ENCODE measurements around the gene RAI2.
"Not testable (repeated sequence)": the region's sequence is repeated elsewhere in the genome, so short reads cannot be mapped to it uniquely, and the experiment has no call there.

RAI2 gene

DNA sequence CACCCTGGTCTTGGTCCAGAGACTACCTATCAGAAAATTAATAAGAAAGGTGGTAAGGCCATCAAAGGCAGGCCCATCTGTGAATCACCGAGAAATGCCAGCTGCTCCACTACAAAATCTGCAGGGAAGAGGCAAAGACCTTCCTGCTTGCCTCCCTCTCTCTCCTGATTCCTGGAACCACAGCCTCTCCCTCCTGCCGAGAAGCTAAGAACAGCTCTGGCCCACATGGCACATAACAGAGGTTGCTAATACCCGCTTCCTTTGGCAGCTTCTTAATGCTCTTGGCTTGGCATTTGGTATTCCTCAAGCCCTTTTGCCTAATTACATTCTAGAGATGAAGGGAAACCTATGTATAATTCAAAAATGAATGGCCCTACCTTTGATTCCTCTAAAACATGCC is 32.9 kb downstream of the RAI2 start:
- DNase-seq (ENCODE audit: low read depth): no peak

DNA sequence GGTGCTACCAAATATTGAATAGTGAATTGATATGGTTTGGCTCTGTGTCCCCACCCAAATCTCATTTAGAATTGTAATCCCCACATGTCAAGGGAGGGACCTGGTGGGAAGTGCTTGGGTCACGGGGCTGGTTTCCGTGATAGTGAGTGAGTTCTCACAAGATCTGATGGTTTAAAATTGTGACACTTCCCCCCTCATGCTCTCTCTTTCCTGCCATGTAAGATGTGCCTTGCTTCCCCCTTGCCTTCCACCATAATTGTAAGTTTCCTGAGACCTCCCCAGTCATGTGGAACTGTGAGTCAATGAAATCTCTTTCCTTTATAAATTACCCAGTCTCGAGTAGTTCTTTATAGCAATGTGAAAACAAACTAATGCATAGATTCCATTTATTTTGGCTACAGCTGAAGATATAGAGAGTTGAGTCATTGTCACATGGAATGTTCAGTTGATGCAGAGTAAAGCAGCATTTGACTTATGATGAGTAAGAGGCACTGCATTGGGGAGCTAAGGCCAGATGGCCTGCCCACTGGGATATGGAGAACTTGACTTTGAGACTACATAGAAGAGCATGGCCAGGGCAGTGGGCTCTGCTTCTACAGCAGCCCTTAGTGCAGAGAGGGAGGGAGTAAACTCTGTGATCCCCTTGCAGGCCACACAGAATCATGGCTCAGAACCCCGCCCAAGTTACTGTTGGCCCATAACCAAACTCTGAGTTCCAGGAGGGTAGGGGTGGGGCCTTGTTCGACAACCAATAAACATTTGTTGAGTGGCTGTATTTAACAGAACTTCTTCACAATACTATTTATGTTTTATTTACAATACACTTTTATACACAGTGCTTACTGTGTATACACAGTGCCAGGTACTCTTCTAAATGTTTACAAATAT is 34.2 kb downstream of the RAI2 start:
- no peak for DNase-seq (ENCODE audit: low read depth)

DNA sequence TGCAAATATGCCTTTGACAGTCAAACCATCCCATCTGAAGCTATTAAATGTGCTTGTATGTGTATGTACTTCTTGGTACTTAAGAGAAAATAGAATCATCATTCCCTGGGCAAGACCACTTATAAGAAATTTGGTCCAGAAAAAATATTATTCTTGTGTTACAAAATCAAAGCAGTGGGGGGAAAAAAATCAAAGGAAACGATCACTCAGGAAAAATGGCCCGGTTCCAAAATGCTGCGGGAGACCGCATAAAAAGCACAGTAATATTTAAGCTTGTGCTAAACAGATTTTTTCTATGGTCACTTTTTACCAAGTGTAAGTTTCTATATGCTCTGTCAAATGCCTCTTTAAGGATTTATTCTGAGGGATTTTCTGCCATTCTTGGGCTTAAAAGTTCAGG is 36.1 kb downstream of the RAI2 start:
- DNase-seq (ENCODE audit: low read depth): no peak

- no peak for DNase-seq (ENCODE audit: low read depth)
These were observed 38.7 kb downstream of the RAI2 start for GRCh38 chrX:17822351-17822750.

DNA sequence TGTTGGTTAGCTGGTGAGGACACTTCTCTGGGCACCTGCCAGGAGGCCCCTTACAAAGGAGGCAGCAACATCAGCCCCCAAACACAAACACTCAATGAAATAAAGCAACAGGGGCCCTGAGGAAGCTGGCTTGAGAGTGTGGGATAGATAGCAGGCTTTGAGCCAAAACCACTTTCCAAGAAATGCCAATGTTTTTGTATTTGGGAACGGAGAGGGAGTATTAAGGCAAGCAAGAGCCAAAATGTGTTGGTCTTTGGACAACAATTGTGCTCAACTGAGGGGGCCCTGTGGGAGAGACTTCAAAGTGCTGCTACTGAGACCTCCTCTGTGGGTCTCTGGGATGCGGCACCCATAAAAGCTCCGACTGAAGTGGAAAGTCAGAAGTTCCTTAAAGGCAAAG is 41.0 kb downstream of the RAI2 start:
- DNase-seq (ENCODE audit: low read depth): no peak

DNA sequence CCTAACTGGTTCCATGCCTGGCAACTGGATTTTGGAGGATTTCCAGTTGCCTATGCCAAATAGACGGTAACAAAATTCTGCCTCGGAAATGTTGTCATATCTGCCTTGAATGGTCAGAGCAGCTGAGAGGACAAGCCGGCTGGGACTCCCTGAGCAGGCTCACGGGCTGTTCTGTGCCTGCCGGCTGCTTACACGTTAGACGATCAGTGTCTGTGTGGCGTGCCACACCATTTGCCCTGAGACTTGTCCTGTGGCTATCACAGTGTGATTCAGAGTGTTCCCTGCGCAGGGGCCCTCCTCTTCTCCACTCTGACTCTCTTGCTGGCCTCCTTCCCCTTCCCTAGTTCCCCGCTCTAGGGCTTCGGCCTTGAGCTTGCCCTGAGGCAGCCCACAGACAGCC is 42.4 kb downstream of the RAI2 start:
- no peak for DNase-seq (ENCODE audit: low read depth)

GRCh38 chrX:17817251-17817650 is 43.8 kb downstream of the RAI2 start:
- DNase-seq (ENCODE audit: low read depth): no peak

- no peak for DNase-seq (ENCODE audit: low read depth)
These were observed 46.5 kb downstream of the RAI2 start for GRCh38 chrX:17814557-17814956.

DNA sequence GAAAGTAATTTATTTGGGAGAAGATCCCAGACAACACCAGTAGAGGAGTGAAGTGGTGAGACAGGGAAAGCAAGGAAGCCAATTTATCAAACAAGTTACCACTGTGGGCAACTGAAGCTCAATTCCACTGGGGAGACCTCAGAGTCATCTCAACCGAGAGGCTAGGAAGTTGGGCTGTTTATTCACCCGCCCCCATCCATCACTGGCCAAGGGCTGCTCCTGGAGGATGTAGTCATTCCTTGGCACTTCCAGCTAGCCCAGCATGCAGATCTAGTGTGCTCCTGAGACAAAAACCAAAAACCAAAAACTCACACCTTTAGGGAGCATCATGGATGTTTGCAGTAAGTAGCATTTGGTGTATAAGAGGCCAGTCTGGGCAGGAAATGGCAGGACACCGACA is 47.0 kb downstream of the RAI2 start:
- no peak for DNase-seq (ENCODE audit: low read depth)

DNA sequence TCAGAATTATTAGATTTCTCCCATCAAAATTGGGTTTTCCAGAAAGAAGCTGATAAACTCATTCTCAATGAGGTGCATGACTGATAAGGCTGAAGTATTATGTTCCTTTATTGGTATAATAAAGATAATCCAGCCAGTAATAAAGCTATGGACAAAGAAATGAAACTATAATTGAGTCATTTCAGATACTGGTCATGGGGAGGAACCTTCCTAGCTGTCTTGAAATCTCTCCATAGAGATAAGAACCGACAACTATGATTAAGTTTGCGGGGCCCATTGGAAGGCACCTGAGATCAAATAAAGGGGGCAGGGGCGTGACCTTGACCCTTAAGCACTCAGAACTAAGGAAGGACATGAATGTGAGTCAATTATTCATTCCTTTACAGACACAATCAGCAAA is 47.8 kb downstream of the RAI2 start:
- DNase-seq (ENCODE audit: low read depth): no peak

DNA sequence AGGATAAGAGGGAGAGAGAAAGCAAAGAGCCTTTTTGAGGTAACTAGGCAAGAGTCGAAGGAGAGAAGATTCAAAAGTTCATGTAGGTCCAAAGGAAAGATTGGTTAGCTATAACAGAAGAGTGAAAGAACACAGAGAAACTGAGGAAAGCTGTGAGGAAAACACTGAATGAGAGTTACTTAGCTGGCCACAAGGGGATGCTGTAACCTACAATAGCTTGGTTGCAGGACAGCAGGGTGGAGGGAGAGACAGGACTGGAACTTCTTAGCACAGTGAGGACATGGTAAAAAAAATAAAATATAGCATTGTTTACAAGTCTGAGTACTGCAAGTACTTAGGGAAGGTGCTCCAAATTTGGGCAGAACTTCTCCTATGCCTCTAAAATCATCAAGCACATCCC is 48.3 kb downstream of the RAI2 start:
- no peak for DNase-seq (ENCODE audit: low read depth)

DNA sequence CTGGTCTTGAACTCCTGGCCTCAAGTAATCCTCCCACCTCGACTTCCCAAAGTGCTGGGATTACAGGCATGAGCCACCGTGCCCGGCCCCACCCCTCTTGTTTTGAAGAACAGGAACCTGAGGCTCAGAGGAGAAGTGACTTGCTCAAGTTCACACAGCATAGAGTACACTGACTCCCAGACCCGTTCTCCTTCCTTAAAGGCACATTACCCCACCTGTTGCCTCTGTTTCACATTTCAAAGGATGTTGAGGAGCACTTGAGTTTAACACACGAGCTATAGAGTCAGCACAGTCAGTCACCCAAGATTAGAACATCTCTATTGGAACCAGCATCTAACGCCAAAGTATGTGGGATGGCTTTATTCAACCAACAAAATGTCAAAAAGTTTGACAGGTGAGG is 51.1 kb downstream of the RAI2 start:
- DNase-seq (ENCODE audit: low read depth): no peak

DNA sequence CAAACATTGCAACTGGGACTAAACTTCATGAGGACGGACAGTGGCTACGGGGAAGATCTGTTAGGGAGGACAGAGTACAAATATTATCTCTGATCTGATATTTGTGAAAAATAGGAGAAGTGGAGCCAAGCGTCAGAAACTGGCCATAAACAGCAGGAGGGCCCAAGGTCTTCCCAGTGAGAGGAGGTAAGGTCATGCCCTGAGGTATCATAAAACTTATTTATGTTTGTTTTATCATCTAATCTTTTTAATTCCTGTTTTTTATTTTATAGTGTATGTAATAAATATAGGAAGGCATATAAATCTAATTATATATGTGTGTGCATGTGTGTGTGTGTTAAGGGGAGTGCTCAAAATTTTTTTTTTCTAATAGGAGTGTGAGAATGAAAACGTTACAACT is 51.8 kb downstream of the RAI2 start:
- no peak for DNase-seq (ENCODE audit: low read depth)

DNA sequence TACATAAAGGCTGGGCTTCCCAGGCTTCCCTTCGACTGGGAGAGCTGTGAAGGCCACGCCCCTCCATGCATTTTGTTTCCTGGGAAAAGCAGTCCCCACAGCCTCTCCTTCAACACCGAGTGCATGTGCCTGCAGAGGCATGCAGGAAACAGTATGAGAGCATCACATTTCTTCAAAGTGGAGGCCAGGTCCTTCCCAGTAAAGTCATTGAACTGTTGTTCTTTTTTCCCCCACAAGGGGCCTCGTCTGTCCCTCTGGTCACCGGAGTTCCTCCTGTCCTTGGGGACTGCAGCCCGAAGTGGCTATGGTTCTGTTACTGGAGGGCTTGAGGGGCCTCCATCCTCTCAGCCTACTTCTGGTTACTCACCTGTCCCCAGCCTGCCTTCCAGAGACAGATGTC is 56.0 kb downstream of the RAI2 start:
- DNase-seq (ENCODE audit: low read depth): no peak

- no peak for DNase-seq (ENCODE audit: low read depth)
These were observed 57.6 kb downstream of the RAI2 start for GRCh38 chrX:17803449-17803848.

DNA sequence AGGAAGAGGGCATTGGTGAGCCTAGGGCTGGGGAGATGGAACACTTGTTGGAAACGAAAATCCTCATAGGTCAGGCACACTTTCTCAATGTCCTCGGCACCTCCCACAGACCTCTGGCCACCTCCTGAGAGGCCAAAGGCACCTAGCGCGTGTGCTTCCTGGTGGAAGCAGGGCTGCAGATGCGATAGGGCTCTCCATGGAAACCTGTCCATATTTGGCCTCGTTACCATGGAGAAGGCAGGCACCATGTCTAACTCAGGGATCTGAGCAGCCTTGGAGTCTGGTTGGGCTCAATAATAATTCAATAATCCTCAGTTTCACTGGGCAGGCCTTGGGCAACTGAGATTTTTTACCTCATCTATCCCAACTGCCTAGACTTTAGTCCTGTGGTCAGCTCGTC is 58.3 kb downstream of the RAI2 start:
- DNase-seq (ENCODE audit: low read depth): no peak

DNA sequence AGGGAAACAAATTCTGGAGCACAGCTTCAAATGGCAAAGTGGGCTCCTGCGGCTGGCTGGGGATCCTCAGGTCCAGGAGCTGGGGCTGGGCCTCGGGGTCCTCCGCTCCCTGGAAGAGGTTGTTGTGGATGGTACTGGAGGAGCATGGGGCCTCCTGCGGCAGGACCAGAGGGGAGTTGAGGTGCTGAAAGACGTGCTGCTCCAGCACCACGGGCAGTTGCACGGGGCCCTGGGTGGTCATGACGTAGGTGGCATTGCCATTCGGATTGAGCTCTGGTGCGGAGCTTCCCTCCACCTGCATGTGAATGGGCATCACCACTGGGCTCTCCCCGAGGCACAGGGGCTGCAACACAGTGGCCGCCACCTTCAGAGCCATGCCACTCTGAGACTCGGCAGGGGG is 59.7 kb downstream of the RAI2 start:
- no peak for DNase-seq (ENCODE audit: low read depth)

DNA sequence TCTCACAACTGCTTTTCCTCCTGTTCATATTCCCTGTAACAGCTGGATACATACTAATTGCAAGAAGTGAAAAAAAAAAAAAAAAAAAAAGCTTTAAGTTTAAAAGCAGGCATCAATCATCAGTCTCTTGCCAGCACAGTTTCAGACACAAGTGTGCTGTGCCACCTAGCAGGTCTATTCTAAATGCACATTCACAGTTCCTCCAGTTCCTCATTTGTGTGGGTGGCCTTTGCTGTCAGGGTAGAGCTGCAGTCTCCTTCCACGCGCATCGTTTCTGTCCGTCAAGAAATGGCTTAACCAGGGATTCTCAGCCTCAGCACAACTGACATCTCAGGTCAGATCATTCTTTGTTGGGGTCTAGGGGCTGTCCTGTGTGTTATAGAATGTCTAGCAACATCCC is 62.2 kb downstream of the RAI2 start:
- DNase-seq (ENCODE audit: low read depth): no peak

DNA sequence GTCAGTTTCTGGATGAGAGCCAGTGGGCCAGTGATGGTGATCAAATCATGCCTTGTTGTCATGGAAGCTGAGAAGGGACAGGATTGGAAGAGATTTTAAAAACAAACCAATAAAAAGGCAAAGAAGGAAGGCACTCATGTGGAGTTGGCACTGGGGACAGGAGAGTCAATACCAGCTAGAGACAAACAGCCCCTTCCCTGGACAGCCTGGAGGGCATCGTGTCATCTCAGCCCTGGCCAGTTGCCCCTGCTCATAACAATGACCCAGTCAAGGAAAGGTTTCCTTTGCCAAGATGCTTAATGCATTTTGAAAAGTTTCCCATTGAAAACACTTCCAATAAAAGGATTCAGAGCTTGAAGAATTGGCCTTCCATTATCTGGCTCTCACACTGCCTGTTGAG is 68.3 kb downstream of the RAI2 start:
- no peak for DNase-seq (ENCODE audit: low read depth)

GRCh38 chrX:17788956-17789562 is 72.0 kb downstream of the RAI2 start:
- no peak for DNase-seq (ENCODE audit: low read depth)

- DNase-seq (ENCODE audit: low read depth): peak; percentile 7
These were observed 72.7 kb downstream of the RAI2 start for GRCh38 chrX:17788439-17788838.

GRCh38 chrX:17787557-17787956 is 73.5 kb downstream of the RAI2 start:
- DNase-seq (ENCODE audit: low read depth): no peak

DNA sequence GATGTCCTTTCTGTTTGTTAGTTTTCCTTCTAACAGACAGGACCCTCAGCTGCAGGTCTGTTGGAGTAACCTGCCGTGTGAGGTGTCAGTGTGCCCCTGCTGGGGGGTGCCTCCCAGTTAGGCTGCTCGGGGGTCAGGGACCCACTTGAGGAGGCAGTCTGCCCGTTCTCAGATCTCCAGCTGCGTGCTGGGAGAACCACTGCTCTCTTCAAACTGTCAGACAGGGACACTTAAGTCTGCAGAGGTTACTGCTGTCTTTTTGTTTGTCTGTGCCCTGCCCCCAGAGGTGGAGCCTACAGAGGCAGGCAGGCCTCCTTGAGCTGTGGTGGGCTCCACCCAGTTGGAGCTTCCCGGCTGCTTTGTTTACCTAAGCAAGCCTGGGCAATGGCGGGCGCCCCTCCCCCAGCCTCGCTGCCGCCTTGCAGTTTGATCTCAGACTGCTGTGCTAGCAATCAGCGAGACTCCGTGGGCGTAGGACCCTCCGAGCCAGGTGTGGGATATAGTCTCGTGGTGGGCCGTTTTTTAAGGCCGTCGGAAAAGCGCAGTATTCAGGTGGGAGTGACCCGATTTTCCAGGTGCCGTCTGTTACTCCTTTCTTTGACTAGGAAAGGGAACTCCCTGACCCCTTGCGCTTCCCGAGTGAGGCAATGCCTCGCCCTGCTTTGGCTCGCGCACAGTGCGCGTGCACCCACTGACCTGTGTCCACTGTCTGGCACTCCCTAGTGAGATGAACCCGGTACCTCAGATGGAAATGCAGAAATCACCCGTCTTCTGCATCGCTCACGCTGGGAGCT is 74.3 kb downstream of the RAI2 start:
- DNase-seq (ENCODE audit: low read depth): not testable (repeated sequence)

Measured in stimulated activated CD8-positive, alpha-beta memory T cell treated with anti-CD3 and anti-CD28 coated beads, Interleukin-4, amount 100 ng/mL, for 24 hours (primary cell).